Fibroblast of the conjunctiva (primary cell): Measurements from ENCODE around the gene HLA-C.
"Not testable (repeated sequence)": the region's sequence is repeated elsewhere in the genome, so short reads cannot be mapped to it uniquely, and the experiment has no call there.

Source experiments
- DNase-seq: peaks from one replicate; pipeline ENCODE4 v3.0.0-alpha.2; 2010; ENCODE audit warnings: low read depth

HLA-C gene

DNA sequence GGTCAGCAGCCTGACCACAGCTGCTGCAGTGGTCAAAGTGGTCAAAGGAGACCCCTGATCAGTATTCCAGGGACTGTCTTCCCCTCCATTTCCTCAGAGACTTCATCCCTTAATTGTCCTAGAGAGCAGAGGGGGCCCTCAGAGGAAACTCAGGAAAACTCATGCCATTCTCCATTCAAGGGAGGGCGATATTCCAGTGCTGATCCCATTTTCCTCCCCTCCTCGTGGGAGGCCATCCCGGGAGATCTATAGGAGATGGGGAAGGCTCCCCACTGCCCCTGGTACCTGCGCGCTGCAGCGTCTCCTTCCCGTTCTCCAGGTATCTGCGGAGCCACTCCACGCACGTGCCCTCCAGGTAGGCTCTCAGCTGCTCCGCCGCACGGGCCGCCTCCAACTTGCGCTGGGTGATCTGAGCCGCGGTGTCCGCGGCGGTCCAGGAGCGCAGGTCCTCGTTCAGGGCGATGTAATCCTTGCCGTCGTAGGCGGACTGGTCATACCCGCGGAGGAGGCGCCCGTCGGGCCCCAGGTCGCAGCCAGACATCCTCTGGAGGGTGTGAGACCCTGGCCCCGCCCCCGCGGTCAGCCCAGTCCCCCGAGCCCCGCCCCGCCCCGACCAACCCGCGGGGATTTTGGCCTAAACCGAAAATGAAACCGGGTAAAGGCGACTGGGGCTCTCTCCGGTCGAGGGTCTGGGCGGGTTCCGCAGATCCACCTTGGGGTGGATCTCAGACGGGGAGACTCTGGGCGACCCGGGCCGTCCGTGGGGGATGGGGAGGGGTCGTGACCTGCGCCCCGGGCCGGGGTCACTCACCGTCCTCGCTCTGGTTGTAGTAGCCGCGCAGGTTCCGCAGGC, 878 bp downstream of the HLA-C start:
- DNase-seq = peak; percentile 24

DNA sequence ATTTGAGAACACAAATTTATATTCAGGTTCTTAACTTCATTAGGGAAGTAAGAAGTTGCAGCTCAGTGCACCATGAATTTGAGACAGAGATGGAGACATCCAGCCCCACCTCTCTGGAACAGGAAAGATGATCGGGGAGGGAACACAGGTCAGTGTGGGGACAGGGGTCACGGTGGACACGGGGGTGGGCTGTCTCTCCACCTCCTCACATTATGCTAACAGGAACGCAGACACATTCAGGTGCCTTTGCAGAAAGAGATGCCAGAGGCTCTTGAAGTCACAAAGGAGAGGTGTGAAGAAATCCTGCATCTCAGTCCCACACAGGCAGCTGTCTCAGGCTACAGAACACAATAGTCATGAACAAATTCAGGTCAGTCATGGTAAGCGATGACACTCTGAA, 3.1 kb downstream of the HLA-C start:
- no peak for DNase-seq

DNA sequence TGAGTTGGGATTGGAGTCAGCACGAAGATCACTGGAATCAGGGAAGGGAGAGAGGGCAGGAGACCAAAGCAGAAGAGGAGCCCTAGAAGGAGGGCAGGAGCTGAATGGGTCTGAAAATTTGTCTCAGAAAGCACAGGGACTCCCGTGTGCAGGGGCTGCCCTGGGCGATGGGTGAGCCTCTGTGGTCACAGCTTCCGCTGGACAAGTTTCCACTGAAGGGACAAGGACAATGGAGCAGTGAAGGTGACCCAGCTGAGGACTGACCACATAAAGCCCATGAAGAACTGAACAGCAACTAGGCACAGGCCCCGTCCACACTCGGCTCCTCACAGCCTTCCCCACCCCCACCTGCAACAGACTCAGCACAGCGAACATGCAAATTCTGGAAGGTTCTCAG, 3.5 kb downstream of the HLA-C start:
- DNase-seq = no peak

DNA sequence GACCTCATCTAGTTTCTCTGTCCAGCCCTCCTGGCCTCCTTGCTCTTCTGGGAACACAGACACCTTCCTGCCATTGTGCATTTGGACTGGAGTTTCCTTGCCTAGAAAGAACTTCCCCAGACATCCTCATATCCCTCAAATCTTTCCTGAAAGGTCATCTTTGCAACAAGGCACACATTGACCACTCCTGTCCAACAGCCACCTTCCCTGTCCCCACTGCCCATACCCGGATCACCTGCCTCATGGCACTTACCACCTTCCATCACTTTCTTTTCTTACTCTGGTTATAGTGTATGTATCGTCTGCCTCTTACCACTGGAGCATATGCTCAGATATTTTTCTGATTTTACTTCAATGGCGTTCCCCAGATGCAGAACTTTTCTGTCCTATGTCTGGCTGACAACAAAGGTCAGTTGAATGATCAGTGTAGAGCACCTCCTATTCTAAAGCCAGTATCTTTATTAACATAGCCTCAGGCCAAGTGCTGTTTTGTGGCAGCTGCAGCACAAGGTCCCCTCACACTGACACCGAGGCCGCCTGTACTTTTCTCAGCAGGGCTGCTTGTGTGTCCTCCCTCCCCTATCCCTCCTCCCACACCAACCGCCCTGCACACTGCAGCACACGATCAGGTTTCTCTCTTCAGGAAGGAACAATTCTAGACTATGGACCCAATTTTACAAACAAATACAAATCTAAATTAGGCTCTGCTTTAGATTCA, 4.1 kb downstream of the HLA-C start:
- no peak for DNase-seq

DNA sequence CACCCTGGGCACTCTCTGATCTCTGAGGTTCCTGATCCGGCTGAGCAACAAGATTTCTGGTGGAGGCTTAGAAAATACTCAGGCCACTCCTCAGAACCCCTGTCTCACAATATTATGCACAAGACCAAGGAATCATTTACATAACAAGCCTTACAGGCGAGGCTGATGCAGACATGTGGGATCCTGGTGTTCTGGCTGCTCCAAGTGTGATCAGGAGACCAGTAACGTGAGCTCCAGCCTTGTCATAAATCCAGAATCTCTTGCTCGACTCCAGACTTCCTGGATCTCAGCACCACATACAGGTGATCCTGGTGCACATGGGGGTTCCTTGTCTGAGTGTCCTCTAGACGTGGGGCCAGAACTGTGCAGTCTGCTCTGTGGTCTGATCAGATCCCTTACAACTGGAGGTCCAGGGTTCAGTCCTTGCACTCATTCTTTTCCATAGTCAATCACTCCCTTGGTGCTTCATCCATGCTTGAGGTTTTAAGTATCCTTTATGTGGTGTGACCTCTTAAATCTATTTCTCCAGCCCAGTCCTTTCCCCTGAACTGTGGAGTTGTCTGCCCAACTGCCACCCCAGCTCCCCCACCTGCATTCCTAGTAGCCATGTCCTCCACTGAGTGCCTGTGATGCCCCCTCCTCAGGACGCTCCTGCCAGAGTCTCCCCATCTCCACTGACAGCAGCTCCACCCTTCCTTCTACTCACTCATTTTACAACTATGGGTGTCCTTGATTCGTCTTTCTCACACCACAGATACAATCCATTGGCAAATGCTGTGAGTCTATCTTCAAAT, 5.1 kb downstream of the HLA-C start:
- no peak for DNase-seq

DNA sequence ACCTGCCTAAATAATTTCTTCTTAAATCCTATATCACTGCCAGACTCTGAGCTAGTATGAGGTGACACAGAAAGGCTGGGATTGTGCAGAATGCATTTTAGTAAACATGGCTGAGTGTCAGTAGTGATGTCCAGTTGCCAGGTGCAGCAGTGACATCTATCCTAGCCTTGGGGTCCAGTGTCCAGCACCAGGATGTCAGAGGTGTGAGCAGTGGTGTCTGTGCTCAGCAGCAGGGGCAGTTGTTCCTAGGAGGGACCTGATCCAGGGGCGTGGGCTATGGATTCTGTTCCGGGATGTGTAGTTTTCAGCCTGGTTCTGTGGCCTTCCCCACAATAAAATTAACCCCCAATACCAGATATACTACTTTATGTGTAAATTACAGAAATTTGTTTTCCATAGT, 6.0 kb downstream of the HLA-C start:
- no peak for DNase-seq

DNA sequence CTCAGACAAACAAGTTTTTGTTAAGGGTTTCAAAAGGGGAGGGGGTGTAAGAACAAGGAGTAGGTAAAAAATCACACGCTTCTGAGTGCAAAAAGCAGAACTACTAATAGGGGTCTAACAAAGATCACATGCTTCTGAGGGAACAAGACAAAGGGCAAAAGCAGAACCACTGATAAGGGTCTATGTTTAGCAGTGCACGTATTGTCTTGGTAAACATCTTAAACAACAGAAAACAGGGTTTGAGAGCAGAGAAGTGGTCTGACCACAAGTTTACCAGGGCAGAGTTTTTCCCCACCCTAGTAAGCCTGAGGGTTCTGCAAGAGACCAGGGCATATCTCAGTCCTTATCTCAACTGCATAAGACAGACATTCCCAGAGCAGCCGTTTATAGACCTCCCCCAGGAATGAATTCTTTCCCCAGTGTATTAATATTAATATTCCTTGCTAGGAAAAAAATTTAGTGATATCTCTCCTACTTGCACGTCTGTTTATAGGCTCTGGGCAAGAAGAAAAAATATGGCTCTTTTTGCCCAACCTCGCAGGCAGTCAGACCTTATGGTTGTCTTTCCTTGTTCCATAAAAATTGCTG, 8.5 kb downstream of the HLA-C start:
- DNase-seq = not testable (repeated sequence)

DNA sequence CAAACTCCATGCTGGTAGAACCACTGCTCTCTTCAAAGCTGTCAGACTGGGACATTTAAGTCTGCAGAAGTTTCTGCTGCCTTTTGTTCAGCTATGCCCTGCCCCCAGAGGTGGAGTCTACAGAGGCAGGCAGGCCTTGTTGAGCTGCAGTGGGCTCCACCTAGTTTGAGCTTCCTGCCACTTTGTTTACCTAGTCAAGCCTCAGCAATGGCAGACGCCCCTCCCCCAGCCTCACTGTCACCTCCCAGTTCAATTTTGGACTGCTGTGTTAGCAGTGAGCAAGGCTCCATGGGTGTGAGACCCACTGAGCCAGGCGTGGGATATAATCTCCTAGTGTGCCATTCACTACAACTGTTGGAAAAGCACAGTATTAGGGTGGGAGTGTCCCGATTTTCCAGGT, 11.9 kb downstream of the HLA-C start:
- DNase-seq = not testable (repeated sequence)

DNA sequence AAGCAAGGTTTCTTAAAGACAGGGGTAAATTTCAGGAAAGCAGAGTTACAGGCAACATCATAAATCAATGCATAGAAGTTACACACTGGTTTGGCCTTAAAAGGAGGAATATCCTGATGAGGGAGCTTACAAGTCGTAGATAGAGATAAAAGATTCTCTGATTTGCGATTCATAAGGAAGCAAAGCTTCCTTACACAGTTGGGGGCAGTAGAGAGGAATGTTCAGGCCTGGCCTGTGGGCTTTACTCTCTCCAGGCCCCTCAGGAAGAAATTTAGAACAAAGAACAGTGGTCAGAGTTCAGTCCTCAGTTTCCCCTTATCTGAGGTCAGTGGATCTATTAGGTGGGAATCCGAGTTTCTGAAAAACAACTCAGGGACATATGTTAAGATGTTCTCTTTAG, 19.3 kb downstream of the HLA-C start:
- DNase-seq = no peak

DNA sequence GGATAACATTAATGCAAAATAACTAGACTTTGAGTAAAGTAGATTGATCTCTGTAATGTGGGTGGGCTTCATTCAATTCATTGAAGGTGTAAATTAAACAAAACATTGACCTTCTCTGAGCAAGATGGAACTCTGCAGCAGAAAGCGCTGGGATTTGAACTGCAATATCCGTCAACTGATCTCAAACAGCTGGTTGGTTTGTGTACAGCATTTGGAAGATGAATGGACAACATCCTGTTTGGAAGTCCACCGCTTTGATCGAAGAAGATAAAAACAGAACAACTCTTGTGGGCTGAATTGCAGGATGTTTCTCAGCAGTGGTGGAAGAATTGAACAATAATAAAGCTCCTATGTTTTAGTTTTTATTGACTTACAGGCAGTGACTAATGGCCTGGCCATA, 20.6 kb downstream of the HLA-C start:
- DNase-seq = no peak

DNA sequence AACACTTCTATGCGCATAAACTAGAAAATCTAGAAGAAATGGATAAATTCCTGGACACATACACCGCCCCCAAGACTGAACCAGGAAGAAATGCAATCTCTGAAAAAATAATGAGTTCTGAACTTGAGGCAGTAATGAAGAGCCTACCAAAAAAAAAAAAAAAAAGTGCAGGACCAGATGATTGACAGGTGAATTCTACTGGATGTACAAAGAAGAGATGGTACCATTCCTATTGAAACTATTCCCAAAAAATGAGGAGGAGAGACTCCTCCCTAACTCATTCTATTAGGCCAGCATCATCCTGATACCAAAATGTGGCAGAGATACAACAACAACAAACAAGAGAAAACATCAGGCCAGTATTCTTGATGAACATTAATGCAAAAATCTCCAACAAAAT, 22.7 kb downstream of the HLA-C start:
- no peak for DNase-seq

DNA sequence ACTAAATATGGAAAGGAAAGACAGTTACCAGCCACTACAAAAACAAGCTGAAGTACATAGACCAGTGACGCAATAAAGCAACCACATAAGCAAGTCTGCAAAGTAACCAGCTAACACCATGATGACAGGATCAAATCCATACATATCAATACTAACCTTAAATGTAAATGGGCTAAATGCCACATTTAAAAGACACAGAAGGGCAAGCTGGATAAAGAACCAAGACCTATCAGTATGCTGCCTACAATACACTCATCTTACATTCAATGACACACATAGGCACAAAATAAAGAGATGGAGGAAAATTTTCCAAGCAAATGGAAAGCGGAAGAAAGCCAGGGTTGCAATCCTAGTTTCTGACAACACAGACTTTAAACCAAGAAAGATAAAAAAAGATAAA, 24.1 kb downstream of the HLA-C start:
- no peak for DNase-seq

DNA sequence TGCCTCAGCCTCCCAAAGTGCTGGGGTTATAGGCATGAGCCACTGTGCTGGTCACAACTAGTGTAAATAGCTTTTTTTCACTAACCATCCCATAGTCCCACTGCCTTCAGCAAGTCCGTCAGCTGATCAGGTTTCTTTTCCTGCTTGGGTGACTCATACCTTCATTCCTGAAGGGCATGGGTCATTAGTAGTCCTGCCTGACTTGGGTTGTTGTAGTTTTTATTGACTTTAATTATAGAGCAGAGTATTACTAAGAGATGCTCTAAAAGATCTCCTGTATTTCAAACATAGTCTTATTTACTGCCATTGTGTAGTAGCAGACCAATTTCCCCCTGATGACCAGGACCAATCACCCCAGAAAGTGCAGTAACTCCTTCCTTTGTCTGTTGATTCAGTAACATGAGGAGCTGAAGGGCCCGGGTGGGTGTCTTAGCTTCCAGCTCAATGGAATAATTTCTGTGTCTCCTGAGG, 25.8 kb downstream of the HLA-C start:
- DNase-seq = peak; percentile 17

DNA sequence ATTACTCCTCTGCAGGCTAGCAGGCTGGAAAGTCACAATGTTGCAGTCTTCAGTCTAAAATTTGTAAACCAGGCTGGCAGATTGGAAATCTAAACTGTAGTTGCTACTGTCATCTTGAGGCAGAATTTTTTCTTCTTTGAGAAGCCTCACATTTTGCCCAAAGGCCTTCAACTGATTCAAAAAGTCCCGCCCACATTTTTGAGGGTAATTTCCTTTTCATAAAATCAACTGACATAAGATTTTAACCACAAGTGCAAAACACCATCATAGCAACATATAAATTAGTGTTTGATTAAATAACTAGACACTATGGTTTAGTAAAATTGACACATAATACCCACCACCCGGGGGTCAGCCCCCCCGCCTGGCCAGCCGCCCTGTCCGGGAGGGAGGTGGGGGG, 28.4 kb downstream of the HLA-C start:
- no peak for DNase-seq

DNA sequence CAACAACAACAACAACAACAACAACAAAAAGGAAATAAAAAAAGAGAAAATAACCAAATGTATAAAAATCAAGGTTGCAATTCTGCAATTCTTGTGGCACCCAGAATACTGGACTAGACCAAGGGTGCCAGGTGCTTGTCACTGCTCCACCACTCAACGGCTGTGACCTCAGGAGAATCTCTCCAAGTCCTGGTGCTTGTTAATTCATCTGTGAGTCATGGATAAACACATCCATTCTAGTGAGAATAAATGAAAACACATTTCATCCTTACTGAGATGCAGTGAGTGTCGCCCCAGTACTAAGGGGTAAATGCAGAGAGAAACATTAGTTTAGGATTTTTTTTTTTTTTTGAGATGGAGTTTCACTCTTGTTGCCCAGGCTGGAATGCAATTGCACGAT, 32.0 kb downstream of the HLA-C start:
- no peak for DNase-seq

DNA sequence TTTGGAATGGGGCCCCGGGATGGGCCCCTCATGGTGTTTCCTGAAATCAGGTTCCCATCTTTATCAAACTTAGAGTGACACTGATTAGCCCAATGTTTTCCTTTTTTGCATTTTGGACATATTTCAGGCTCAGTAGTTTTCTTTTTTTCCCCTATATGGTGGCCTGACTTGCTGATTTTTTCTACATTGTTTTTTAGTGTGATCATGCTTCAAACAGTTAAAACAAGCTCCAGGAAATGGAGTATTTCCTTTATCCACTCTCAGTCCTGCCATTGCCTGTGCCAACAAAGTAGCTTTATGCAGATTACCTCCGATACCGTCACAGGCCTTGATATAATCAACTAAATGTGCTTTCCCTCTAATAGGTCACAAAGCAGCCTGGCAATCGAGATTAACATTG, 37.8 kb downstream of the HLA-C start:
- DNase-seq = not testable (repeated sequence)

DNA sequence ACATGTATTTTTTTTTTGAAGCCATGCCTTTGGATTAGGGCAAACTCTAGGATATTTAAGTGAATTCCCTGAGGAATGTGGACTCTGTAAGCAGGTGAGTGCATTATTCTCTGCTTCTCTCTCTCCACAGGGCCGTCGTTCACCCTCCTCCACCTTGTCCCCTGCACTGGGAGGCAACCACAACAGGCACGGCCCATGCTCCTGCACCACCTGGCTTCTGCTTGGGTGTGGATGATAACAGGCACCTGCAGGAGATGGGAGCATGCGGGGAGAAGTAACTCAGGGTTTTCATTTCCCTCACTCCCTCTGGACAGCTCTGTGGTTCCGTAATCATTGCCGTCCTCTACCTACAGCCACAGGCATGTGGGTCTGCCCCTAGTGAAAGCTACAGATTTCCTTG, 43.4 kb downstream of the HLA-C start:
- no peak for DNase-seq

DNA sequence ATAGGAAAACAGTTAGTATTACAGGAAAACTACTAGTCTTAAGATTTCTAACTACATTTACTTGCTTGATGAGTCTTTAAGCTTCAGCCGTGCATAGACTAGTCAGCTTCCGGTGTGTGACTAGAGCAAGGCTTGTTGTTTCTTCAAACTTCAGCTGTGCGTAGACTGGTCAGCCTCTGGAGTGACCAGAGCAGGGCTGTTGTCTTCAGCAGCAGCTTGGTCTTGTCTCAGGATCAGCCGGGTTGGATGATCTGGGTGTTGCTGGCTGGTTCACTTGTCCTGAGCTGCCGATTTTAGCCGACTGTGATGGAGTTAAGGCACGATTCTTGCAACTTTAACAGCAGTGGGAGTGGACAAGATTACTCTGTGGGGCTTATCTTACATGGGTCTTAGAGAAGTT, 44.7 kb downstream of the HLA-C start:
- DNase-seq = no peak

DNA sequence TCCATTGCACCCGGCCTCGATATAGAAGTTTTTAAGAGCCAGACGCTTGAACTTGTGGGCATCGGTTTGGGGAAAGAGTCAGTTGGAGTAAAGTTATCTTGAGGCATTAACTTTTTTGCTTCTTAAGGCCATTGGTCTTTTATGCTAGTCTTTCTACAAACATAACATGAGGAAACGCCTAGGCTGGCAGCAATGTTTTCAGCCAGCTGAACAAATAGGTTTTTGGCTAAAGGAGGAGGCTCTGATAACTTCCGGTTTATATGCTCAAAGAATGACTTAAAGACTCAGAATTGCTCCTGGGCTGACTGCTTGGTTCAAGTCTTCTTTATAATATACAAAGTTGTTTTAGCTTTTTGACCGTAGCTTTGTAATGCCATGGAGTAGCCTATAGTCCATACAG, 46.2 kb downstream of the HLA-C start:
- DNase-seq = no peak

DNA sequence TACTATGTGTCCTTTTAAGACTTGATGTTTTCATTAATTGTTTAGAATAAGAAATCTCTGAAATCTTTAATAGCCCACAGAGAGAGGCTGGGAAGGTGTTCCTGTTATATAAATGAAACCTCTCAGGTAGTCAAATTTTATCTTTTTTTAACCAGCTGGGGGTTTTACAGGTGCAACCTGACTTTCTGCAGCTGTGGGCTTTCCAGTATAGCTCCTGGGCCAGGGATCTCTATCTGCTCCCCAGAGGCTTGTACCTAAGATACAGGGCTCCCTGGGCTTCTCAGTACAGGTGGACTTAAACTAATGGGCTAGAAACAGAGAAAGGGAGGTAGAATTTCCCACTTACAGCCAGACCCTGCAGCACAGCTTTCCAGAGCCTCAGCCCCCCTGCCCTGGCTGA, 49.4 kb downstream of the HLA-C start:
- no peak for DNase-seq
